ENCODE measurements around the gene POP5. TPM values are rescaled to one million over a fixed set of nuclear protein-coding genes. Genes with fewer than 3 reads are reported as not detected.
"Not testable (repeated sequence)": the region's sequence is repeated elsewhere in the genome, so short reads cannot be mapped to it uniquely, and the experiment has no call there.

The POP5 gene
- total and polyA plus RNA-seq, 2 experiments from 2014 or later = 38.9 to 68.4 TPM

DNA sequence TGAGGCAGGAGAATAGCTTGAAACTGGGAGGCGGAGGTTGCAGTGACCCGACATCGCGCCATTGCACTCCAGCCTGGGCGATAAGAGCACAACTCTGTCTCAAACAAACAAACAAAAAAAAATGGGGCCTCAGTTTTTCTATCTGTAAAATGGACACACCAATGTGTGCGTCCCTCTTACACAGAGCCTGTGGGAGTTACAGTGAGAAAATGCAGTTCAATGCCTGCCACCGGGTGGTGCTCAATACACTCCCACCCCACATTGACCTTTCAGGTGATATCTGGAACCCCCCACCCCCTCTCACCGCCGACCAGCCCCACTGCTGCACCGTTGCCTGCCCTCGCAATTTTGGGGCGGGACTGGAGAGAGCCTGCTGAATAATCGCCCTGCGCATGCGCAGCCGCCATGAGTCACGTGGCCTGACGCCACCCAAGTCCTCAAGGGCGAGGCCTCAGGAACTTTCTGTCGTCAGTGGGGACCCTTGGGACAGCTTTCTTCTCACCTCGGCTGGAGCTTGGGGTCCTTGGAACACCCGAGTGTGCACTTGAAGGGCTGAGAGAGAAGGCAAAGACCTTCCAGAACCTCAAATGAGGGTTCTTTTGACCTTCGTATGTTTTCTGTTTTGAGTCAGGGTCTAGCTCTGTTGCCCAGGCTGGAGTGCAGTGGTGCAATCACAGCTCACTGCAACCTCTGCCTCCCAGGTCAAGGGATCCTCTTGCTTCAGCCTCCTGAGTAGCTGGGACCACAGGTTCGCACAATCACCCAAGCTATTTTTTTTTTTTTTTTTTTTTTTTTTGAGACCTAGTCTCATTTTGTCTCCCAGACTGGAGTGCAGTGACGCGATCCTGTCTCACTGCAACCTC is 44.6 kb upstream of the POP5 start:
- no peaks in the 10 kb centered on the region for H3K9me2 ChIP-seq (ENCODE audit: insufficient read depth)

DNA sequence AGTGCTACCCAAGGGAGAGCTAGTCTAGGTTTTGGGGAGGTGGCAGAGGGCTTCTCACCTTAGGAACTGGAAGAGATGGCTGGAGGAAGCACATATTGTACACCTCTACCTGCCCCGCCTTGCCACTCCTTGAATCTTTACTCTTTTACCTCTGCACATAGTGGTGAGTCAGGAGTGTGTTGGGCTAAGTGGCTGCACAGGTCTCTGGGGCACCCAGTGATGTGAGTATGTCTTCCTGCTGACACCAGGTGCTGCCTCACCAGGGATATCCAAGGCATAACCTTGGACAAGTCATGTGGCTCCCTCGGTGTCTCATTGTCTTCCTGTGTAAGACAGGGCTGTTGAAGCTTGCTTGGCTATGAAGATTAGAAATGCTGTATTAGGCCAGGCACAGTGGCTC is 39.4 kb upstream of the POP5 start:
- Histone ChIP-seq H3K36me3 (ENCODE audit: low read depth) (no peaks in the 10 kb centered on the region), H3K27ac (no peak overlapping the region), H3K4me3 (no peak overlapping the region), H4K20me1 (ENCODE audit: insufficient read depth) (no peaks in the 10 kb centered on the region), H3K4me1 (ENCODE audit: insufficient read depth) (no peaks in the 10 kb centered on the region), H2AFZ (no peak overlapping the region), H3F3A (ENCODE audit: insufficient read depth) (no peaks in the 10 kb centered on the region), H3K4me2 (ENCODE audit: unreplicated experiment) (no peak overlapping the region), H3K9me2 (ENCODE audit: insufficient read depth) (no peaks in the 10 kb centered on the region), H3K79me2 (ENCODE audit: insufficient read depth) (no peaks in the 10 kb centered on the region), H3K27me3 (replicated peaks; ENCODE audit: insufficient read depth) (peaks cover 30% of the 10 kb centered on the region), H3K9me3 (ENCODE audit: low read depth) (no peaks in the 10 kb centered on the region), H3K9ac (no peak overlapping the region)
- in situ Hi-C loops (cut with MboI) = no loop called here
- whole genome bisulfite sequencing, 2 experiments (ENCODE audit: low coverage in 1 of 2, low lambda C conversion rate in 2 of 2, missing lambda C conversion rate in 2 of 2) = 59 to 83% methylated on average over 2 of the region's 2 CpGs
- TF ChIP-seq EZH2phosphoT487 (IDR thresholded peaks at IDR 0.05; ENCODE audit: insufficient read depth, low read depth) (no peak), EZH2 (IDR thresholded peaks at IDR 0.05; ENCODE audit: insufficient read depth, poor library complexity, severe bottlenecking) (no peak)
- no peak for DNase-seq

More for the DNA sequence above, 44.6 kb upstream of the POP5 start:
- Histone ChIP-seq H3K9ac (no peak overlapping the region), H3K27ac (no peak overlapping the region), H3K4me3 (no peak overlapping the region), H3K36me3 (ENCODE audit: low read depth) (no peaks in the 10 kb centered on the region), H4K20me1 (ENCODE audit: insufficient read depth) (no peaks in the 10 kb centered on the region), H3K9me3 (ENCODE audit: low read depth) (no peaks in the 10 kb centered on the region), H3K27me3 (replicated peaks; ENCODE audit: insufficient read depth) (peaks cover 22% of the 10 kb centered on the region; the same call in 1 of the 2 replicates), H2AFZ (no peak overlapping the region), H3F3A (ENCODE audit: insufficient read depth) (no peaks in the 10 kb centered on the region), H3K4me2 (ENCODE audit: unreplicated experiment) (no peak overlapping the region), H3K4me1 (ENCODE audit: insufficient read depth) (no peaks in the 10 kb centered on the region), H3K79me2 (ENCODE audit: insufficient read depth) (no peaks in the 10 kb centered on the region)
- no peak for DNase-seq
- in situ Hi-C loops (cut with MboI) = no loop called here
- no peak for TF ChIP-seq EZH2phosphoT487 (IDR thresholded peaks at IDR 0.05; ENCODE audit: insufficient read depth, low read depth)
- TF ChIP-seq EZH2 (IDR thresholded peaks at IDR 0.05; ENCODE audit: insufficient read depth, poor library complexity, severe bottlenecking) = no peak
- 79 to 80% methylated on average over 25 to 26 of the region's 26 CpGs for WGBS, 2 experiments (ENCODE audit: low coverage in 1 of 2, low lambda C conversion rate in 2 of 2, missing lambda C conversion rate in 2 of 2)

DNA sequence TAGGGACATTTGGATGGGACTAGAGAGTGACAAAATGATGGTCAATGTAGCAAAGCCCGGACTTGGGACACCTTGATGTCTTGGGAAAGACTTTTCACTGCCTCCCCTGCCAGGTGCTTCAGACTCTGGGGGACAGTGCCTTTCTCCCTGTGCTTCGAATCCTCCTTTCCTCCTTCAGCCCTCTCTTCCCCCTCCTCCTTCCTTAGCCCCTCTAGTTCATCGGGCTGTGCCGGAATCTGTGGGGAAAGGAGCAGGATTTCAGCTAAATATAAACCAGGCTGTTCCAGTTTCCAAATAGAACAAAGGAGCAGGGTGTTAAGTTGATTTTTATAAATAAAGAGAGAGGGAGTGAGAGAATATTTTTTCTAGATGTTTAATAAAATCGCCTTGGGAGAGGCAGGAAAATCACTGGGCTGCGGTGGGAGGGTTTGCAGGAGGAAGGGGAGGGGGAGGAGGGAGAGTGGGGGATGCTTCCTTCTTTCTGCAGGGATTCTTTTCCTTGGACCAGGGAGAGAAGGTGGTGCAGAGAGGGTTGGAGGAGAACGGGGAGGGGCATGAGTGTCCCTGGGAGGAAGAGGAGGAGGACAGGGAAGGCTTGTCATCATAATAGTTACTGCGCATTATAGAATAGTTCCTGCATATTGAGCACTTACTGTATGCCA is 37.9 kb upstream of the POP5 start:
- Histone ChIP-seq H3K9me3 (ENCODE audit: low read depth) (no peaks in the 10 kb centered on the region), H3K79me2 (ENCODE audit: insufficient read depth) (no peaks in the 10 kb centered on the region), H3K9me2 (ENCODE audit: insufficient read depth) (no peaks in the 10 kb centered on the region), H3F3A (ENCODE audit: insufficient read depth) (no peaks in the 10 kb centered on the region), H3K27me3 (replicated peaks; ENCODE audit: insufficient read depth) (peaks cover 41% of the 10 kb centered on the region), H3K27ac (no peak overlapping the region), H3K4me2 (ENCODE audit: unreplicated experiment) (no peak overlapping the region), H3K36me3 (ENCODE audit: low read depth) (no peaks in the 10 kb centered on the region), H4K20me1 (ENCODE audit: insufficient read depth) (no peaks in the 10 kb centered on the region), H2AFZ (no peak overlapping the region), H3K4me3 (no peak overlapping the region), H3K9ac (no peak overlapping the region), H3K4me1 (ENCODE audit: insufficient read depth) (no peaks in the 10 kb centered on the region)
- in situ Hi-C loops (cut with MboI) = no loop called here
- no peak for TF ChIP-seq EZH2 (IDR thresholded peaks at IDR 0.05; ENCODE audit: insufficient read depth, poor library complexity, severe bottlenecking)
- no peak for TF ChIP-seq EZH2phosphoT487 (IDR thresholded peaks at IDR 0.05; ENCODE audit: insufficient read depth, low read depth)
- no peak for DNase-seq
- 29 to 39% methylated on average over 7 to 8 of the region's 8 CpGs for WGBS, 2 experiments (ENCODE audit: low coverage in 1 of 2, low lambda C conversion rate in 2 of 2, missing lambda C conversion rate in 2 of 2)

DNA sequence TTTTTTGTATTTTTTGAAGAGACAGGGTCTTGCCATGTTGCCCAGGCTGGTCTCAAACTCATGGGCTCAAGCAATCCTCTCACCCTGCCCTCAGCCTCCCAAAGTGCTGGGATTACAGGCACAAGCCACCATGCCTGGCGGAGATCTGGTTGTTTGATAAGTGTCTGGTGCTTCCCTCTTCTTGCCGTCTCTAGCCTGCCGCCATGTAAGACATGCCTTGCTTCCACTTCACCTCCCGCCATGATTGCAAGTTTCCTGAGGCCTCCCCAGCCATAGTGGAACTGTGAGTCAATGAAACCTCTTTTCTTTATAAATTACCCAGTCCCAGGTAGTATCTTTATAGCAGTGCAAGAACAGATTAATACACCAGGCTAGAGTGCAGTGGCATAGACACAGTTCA is 36.6 kb upstream of the POP5 start:
- H3K79me2 ChIP-seq (ENCODE audit: insufficient read depth); H3K36me3 ChIP-seq (ENCODE audit: low read depth); H3K4me2 ChIP-seq (ENCODE audit: unreplicated experiment); H3K9me2 ChIP-seq (ENCODE audit: insufficient read depth); H3K4me3 ChIP-seq; H3K27ac ChIP-seq; H4K20me1 ChIP-seq (ENCODE audit: insufficient read depth); H3K9ac ChIP-seq; DNase-seq; H3F3A ChIP-seq (ENCODE audit: insufficient read depth); in situ Hi-C loops (cut with MboI); H2AFZ ChIP-seq; H3K4me1 ChIP-seq (ENCODE audit: insufficient read depth); H3K9me3 ChIP-seq (ENCODE audit: low read depth): not testable (repeated sequence)
- WGBS, 2 experiments (ENCODE audit: low coverage in 1 of 2, low lambda C conversion rate in 2 of 2, missing lambda C conversion rate in 2 of 2) = 76 to 81% methylated on average over 4 of the region's 4 CpGs
- H3K27me3 ChIP-seq (replicated peaks; ENCODE audit: insufficient read depth) = peaks cover 44% of the 10 kb centered on the region

DNA sequence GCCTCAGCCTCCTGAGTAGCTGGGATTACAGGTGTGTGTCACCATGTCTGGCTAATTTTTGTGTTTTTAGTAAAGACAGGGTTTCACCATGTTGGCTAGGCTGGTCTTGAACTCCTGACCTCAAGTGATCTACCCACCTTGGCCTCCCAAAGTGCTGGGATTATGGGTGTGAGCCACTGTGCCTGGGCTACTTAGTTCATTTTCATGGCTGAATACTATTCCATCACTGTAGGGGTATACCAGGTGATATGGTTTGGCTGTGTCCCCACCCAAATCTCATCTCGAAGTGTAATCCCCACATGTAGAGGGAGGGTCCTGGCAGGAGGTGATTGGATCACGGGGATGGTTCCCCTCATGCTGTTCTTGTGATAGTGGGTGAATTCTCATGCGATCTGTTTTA is 36.0 kb upstream of the POP5 start:
- H3F3A ChIP-seq (ENCODE audit: insufficient read depth); H3K27ac ChIP-seq; H3K4me2 ChIP-seq (ENCODE audit: unreplicated experiment); H3K4me3 ChIP-seq; H3K36me3 ChIP-seq (ENCODE audit: low read depth); DNase-seq; H3K9me2 ChIP-seq (ENCODE audit: insufficient read depth); H3K79me2 ChIP-seq (ENCODE audit: insufficient read depth); H3K9me3 ChIP-seq (ENCODE audit: low read depth); H2AFZ ChIP-seq; H3K9ac ChIP-seq; H4K20me1 ChIP-seq (ENCODE audit: insufficient read depth); in situ Hi-C loops (cut with MboI); H3K4me1 ChIP-seq (ENCODE audit: insufficient read depth): not testable (repeated sequence)
- 50 to 51% methylated on average over 3 of the region's 3 CpGs for WGBS, 2 experiments (ENCODE audit: low coverage in 1 of 2, low lambda C conversion rate in 2 of 2, missing lambda C conversion rate in 2 of 2)
- peaks cover 44% of the 10 kb centered on the region for H3K27me3 ChIP-seq (replicated peaks; ENCODE audit: insufficient read depth)

All from GM23248 (cell line).